Neural progenitor cell (in vitro differentiated cells): ENCODE data around the gene POLR3A.

Experiments
- CTCF ChIP-seq: fragments of 200-600 bp; sonication (generic); IDR thresholded peaks from 2 replicates; pipeline ENCODE4 v1.5.1; 2017; ENCODE audit warnings: antibody characterized with exemption, mild to moderate bottlenecking
- EZH2 ChIP-seq: fragments of 200-600 bp; sonication (generic); IDR thresholded peaks from 2 replicates; pipeline ENCODE4 v1.6.1; 2017; ENCODE audit warnings: antibody characterized with exemption, mild to moderate bottlenecking, moderate library complexity
- EZH2phosphoT487 ChIP-seq: fragments of 200-600 bp; sonication (generic); IDR thresholded peaks from 2 replicates; pipeline ENCODE4 v1.6.1; 2017; ENCODE audit warnings: antibody characterized with exemption

GRCh38 chr10:77959887-77960455, 69.3 kb downstream of the POLR3A start:
- no peak for TF ChIP-seq CTCF
- TF ChIP-seq EZH2phosphoT487: no peak
- no peak for TF ChIP-seq EZH2
